ENCODE results near the gene PATZ1.

The PATZ1 gene

GRCh38 chr22:31313366-31314147 is 32.6 kb downstream of the PATZ1 start:
- peak in 1 of 2 donors; percentile 44 for DNase-seq (ENCODE audit: low read depth in 2 of 2)

- no peak for DNase-seq (ENCODE audit: low read depth in 2 of 2)
These were observed 38.0 kb downstream of the PATZ1 start for GRCh38 chr22:31308181-31308580.

- no peak for DNase-seq (ENCODE audit: low read depth in 2 of 2)
These were observed 41.0 kb downstream of the PATZ1 start for GRCh38 chr22:31305194-31305593.

GRCh38 chr22:31302537-31302936 is 43.6 kb downstream of the PATZ1 start:
- no peak for DNase-seq (ENCODE audit: low read depth in 2 of 2)

GRCh38 chr22:31302006-31302405 is 44.1 kb downstream of the PATZ1 start:
- no peak for DNase-seq (ENCODE audit: low read depth in 2 of 2)

GRCh38 chr22:31300896-31301295 is 45.2 kb downstream of the PATZ1 start:
- no peak for DNase-seq (ENCODE audit: low read depth in 2 of 2)

- DNase-seq (ENCODE audit: low read depth in 2 of 2) = no peak
These were observed 50.1 kb downstream of the PATZ1 start for GRCh38 chr22:31295831-31296657.

GRCh38 chr22:31295360-31295759 is 50.8 kb downstream of the PATZ1 start:
- no peak for DNase-seq (ENCODE audit: low read depth in 2 of 2)

- peak; percentile 64 to 75 for DNase-seq (ENCODE audit: low read depth in 2 of 2)
These were observed 53.7 kb downstream of the PATZ1 start, which contains the start of gene PIK3IP1 for GRCh38 chr22:31292236-31292989. TSS of gene PIK3IP1 (minus strand) at chr22:31292488. CDS start at chr22:31292344, 144 bp downstream.

- no peak for DNase-seq (ENCODE audit: low read depth in 2 of 2)
These were observed 54.5 kb downstream of the PATZ1 start for GRCh38 chr22:31291481-31292235.

GRCh38 chr22:31290494-31291471 is 55.4 kb downstream of the PATZ1 start:
- DNase-seq (ENCODE audit: low read depth in 2 of 2) = peak; percentile 77 to 89

GRCh38 chr22:31289344-31289743 is 56.8 kb downstream of the PATZ1 start:
- no peak for DNase-seq (ENCODE audit: low read depth in 2 of 2)

GRCh38 chr22:31288496-31289240 is 57.5 kb downstream of the PATZ1 start:
- DNase-seq (ENCODE audit: low read depth in 2 of 2) = no peak

- no peak for DNase-seq (ENCODE audit: low read depth in 2 of 2)
These were observed 58.2 kb downstream of the PATZ1 start for GRCh38 chr22:31287818-31288495.

- no peak for DNase-seq (ENCODE audit: low read depth in 2 of 2)
These were observed 59.5 kb downstream of the PATZ1 start for GRCh38 chr22:31286360-31287255.

- DNase-seq (ENCODE audit: low read depth in 2 of 2) = no peak
These were observed 61.6 kb downstream of the PATZ1 start for GRCh38 chr22:31284281-31285155.
